ENCODE measurements around the gene ZNF358. TPM values are rescaled to one million over a fixed set of nuclear protein-coding genes. Genes with fewer than 3 reads are reported as not detected.
A peak's percentile ranks its signal among the peaks of the same experiment; 100 is the strongest.

Gene ZNF358
- polyA plus RNA-seq, 3 donors: 31.9 to 59.6 (median 59.1) TPM

DNA sequence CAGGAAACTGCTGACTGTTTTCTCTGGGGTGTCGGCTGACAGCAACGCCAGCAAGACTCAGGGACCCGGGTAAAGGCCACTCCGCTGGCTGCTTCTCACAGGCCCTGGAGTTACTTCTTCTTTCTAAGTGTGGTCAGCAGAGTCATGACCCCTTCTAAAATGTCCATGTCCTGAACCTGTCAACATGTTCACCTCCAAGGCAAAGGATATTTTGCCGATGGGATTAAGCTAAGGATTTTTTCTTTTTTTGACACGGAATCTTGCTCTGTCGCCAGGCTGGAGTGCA lies 35.0 kb upstream of the ZNF358 start:
- no peak for DNase-seq (ENCODE audit: extremely low read depth in 1 of 11, low read depth in 9 of 11, low spot score in 4 of 11)

- DNase-seq (ENCODE audit: extremely low read depth in 1 of 11, low read depth in 9 of 11, low spot score in 4 of 11): no peak
These were observed 33.1 kb upstream of the ZNF358 start for GRCh38 chr19:7482584-7483439.

- no peak for DNase-seq (ENCODE audit: extremely low read depth in 1 of 11, low read depth in 9 of 11, low spot score in 4 of 11)
These were observed 32.1 kb upstream of the ZNF358 start for GRCh38 chr19:7483720-7484201.

GRCh38 chr19:7486923-7487322 lies 29.0 kb upstream of the ZNF358 start:
- no peak for DNase-seq (ENCODE audit: extremely low read depth in 1 of 11, low read depth in 9 of 11, low spot score in 4 of 11)

DNA sequence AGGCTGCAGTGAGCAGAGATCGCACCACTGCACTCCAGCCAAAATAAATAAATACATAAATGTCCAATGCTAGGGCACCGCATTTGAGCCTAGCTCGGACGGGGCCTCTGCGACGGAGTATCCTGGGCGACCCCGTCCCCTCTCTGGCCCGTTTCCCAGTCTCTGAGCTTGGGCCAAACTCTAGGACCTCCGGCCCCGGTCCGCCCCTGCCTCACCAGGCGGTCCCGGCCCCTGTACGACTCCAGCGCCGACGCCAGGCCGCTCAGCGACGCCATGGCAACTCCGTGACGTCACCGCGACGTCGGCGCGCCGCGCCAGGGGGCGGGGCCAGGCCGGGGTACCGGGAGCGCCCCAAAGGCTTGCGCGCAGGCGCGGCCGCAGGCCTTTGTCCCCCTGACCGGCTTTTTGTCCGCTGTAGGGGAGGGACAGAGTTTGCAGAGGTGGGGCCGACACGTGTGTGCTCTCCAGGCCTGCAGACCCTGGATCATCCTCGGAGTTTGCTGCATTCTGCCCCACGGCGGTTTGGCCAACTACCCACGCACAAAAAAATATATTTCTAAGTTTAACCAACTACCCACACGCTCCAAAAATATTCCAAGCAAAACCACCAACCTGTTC lies 27.1 kb upstream of the ZNF358 start, which contains the start of gene PEX11G:
TSS of gene PEX11G (minus strand) at position 300 of the 618 bp plus-strand sequence. CDS start at position 275, 25 bp downstream.
- peak; percentile 84 to 93 (median 90) for DNase-seq (ENCODE audit: extremely low read depth in 1 of 11, low read depth in 9 of 11, low spot score in 4 of 11)

GRCh38 chr19:7489609-7490044 lies 26.3 kb upstream of the ZNF358 start:
- no peak for DNase-seq (ENCODE audit: extremely low read depth in 1 of 11, low read depth in 9 of 11, low spot score in 4 of 11)

GRCh38 chr19:7492142-7492541 lies 23.8 kb upstream of the ZNF358 start:
- no peak for DNase-seq (ENCODE audit: extremely low read depth in 1 of 11, low read depth in 9 of 11, low spot score in 4 of 11)

GRCh38 chr19:7492558-7492957 lies 23.3 kb upstream of the ZNF358 start:
- DNase-seq (ENCODE audit: extremely low read depth in 1 of 11, low read depth in 9 of 11, low spot score in 4 of 11): no peak

- peak in 5 of 11 donors; percentile 60 to 84 (median 72) for DNase-seq (ENCODE audit: extremely low read depth in 1 of 11, low read depth in 9 of 11, low spot score in 4 of 11)
These were observed 21.3 kb upstream of the ZNF358 start for GRCh38 chr19:7494416-7495098.

DNA sequence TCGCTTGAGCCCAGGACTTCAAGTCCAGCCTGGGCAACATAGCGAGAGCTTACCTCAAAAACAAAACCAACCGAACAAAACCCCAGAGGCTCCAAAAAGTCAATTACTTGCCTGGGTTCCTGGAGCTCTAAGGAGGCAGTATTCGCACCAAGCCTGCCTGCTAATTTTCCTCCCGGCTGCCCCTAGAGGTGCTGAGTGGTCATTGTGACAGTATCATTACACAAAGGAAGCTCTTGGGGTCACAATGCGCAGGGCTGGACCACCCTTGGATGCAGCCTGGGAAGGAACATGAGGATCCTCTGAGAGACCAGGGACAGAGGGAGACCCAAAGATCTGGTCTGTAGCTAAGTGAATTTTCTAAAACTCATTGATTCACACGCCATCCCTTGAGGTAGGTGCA lies 18.6 kb upstream of the ZNF358 start:
- no peak for DNase-seq (ENCODE audit: extremely low read depth in 1 of 11, low read depth in 9 of 11, low spot score in 4 of 11)

DNA sequence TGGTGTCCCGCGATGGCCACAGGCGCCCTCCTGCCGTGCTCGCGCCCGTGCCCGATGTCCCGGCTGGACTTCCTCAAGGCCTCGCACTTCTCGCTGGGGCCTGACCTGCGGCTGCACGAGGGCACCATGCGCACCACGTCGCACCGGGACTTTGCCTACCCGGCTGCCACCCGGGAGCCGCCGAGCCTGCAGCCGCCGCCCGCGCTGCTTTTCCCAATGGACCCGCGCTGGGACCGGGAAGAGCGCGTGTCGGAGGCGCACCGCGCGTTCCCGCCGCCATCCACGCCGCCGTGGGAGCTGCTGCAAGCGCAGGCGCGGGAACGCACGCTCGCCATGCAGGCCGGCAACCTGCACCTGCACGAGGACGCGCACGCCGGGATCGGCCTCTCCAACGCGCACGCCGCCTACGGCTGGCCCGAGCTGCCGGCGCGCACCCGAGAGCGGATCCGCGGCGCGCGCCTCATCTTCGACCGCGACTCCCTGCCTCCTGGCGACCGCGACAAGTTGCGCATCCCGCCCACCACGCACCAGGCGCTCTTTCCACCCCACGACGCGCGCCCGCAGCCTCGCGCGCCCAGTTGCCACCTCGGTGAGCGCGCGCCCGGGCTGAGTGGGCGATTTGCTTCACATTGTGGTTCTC lies 15.0 kb upstream of the ZNF358 start:
- peak in 6 of 11 donors; percentile 58 to 80 (median 72) for DNase-seq (ENCODE audit: extremely low read depth in 1 of 11, low read depth in 9 of 11, low spot score in 4 of 11)

- no peak for DNase-seq (ENCODE audit: extremely low read depth in 1 of 11, low read depth in 9 of 11, low spot score in 4 of 11)
These were observed 13.4 kb upstream of the ZNF358 start for GRCh38 chr19:7502552-7502951.

DNA sequence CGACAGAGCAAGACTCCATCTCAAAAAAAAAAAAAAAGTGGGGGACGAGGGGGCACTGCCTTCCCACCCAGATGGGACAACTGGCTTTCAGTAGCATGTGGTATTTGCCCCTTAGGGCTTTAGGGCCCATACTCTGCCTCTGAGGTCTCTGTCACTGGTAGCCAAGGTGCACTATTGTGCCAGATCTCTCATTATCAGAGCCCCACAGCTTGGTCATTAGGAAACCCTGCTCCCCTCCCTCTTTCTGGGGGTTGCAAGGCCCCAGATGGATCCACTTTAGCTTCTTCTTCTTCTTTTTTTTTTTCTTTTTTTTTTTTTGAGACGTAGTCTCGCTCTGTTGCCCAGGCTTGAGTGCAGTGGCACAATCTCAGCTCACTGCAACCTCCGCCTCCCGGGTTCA lies 11.2 kb upstream of the ZNF358 start:
- no peak for DNase-seq (ENCODE audit: extremely low read depth in 1 of 11, low read depth in 9 of 11, low spot score in 4 of 11)

- DNase-seq (ENCODE audit: extremely low read depth in 1 of 11, low read depth in 9 of 11, low spot score in 4 of 11): no peak
These were observed 10.6 kb upstream of the ZNF358 start for GRCh38 chr19:7505288-7505681.

GRCh38 chr19:7505682-7506384 lies 10.1 kb upstream of the ZNF358 start:
- DNase-seq (ENCODE audit: extremely low read depth in 1 of 11, low read depth in 9 of 11, low spot score in 4 of 11): no peak

GRCh38 chr19:7506385-7507328 lies 9.2 kb upstream of the ZNF358 start:
- DNase-seq (ENCODE audit: extremely low read depth in 1 of 11, low read depth in 9 of 11, low spot score in 4 of 11): no peak

- no peak for DNase-seq (ENCODE audit: extremely low read depth in 1 of 11, low read depth in 9 of 11, low spot score in 4 of 11)
These were observed 8.0 kb upstream of the ZNF358 start for GRCh38 chr19:7507884-7508283.

- DNase-seq (ENCODE audit: extremely low read depth in 1 of 11, low read depth in 9 of 11, low spot score in 4 of 11): no peak
These were observed 6.3 kb upstream of the ZNF358 start for GRCh38 chr19:7509625-7510024.
